HG03066 (cell line): Measurements from ENCODE around the gene OSBP2.

Source experiments
- ATAC-seq: cut with Tn5 transposase; IDR thresholded peaks from one replicate; pipeline ENCODE4 v1.9.1; 2021; ENCODE audit warnings: low read depth; ENCODE audit not compliant: unreplicated experiment

Gene OSBP2

DNA sequence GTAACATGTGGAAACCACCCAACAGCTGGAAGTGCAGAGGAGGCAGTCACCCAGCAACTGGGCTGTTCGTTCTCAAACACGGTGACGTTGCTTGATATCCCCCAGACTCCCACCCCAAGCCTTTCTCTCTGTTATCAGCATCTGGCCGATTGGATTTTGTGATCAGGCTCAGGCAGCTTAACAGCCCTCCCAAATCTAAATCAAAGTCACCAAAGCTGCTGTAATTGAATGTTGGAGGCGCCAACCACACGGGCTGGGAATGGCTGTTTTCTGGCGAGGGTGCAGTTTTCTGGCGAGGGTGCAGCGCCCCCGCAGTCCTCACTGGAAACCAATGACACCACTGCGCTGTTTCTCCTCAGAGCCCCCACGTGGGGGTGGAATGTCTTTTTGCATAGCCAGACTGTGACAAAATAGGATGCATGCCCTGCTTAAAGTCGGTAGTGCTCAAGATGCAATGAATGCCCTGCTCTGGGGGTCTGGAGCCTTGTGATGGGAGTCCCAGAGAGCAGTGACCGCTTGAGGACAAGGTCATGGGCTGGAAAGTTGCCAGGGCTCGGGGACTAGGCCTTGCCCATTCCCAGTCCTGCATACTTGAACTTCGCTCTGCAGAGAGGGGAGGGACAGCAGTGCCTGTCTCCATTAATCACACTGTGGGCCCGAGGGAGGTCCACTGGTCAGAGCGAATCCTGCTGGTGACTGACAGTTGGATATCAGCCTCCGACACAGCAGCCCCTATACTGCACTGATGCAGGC, 168.6 kb downstream of the OSBP2 start:
- ATAC-seq: no peak

DNA sequence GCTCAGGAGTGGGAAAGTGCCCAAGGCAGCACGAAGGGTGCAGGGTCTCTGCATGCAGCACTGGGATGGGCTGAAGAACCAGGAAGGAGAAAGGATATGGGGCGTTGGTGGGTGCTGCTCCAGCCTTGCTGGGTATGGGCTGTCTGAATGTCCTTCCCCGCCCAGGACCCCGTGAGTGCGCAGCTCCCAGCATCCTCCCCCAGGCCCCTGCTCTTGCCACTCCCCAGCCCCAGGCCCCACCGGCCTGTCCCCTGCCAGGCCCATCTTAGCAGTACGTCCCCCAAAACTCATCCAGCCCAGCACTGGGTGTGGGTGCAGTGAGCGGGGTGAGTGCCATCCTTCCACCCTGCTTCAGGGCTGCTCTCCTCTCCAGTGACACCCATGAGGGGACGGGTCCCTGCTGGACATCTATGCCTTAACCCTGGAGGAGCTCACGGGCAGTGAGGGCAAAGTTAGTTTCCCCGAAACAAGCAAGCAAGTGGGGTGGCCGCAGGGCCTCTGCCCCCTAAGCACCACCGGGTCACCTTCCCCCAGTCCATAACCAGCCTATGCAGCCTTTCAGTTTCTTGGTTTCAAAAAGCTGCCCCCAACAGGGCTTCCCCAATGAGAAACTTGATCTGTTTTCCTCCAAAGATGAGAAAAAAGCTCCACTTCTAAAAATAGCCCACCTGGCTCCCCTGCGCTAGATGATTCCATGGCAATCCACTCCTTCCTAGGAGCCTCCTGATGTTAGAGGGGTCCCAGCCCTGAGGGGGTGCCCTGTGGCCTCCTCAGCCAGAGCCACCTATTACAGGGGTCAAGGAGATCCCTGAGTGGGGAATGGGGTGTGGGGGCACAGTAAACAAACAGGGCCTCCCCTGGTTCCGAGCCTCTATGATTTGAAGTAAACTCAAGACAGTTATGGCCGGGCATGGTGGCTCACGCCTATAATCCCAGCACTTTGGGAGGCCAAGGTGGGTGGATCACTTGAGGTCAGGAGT, 170.1 kb downstream of the OSBP2 start:
- no peak for ATAC-seq

DNA sequence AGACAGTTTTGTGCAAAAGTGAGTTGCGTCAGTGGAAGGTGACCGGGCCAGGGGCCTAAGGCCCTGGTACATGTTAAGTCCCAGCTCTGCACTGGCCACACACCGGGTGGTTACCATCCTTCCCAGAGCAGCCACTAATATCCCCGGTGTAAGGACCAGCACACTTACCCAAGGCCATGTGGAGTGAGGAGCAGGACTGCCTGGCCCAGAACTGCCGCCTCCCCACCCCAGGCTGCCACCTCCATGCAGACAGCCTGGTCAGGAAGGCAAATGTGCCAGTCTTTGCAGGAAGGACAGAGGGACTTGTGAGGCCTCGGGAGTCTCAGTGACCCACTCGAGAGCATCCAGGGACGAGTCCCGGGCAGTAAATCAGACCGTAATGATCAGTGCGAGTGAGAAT, 171.0 kb downstream of the OSBP2 start:
- ATAC-seq: no peak

DNA sequence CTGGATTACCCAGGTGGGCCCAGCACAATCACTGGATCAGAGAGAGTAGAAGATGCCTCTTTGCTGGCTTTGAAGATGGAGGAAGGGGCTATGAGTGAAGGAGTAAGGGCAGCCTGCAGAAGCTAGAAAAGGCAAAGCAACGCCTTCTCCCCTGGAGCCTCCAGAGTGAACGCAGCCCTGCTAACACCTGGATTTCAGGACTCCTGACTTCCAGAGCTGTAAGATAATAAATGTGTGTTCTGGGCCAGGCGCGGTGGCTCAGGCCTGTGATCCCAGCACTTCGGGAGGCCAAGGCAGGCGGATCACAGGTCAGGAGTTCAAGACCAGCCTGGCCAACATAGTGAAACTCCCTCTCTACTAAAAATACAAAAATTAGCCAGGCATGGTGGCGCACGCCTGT, 171.5 kb downstream of the OSBP2 start:
- ATAC-seq: no peak

DNA sequence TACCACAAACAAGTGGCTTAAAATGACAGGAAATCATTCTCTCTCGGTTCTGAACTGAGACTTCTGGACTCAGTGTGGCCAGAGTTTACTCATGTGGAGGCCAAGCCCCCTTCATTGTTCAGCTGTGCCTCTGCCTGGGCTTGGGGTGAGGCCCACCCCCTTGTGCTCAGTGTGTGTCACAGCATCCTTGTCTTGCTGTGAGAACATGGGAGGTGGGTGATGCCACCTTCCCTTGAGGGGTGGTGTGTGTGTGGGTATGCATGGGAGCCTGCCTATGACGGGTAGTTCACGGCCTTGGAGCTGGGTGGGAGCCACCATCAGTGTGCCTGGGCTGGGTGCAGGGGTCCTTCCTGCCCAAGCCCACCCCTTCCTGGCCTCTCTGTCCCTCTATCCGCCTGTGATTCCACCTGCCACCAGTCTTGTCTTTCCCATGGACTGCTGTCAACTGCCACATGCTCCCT, 172.2 kb downstream of the OSBP2 start:
- no peak for ATAC-seq

DNA sequence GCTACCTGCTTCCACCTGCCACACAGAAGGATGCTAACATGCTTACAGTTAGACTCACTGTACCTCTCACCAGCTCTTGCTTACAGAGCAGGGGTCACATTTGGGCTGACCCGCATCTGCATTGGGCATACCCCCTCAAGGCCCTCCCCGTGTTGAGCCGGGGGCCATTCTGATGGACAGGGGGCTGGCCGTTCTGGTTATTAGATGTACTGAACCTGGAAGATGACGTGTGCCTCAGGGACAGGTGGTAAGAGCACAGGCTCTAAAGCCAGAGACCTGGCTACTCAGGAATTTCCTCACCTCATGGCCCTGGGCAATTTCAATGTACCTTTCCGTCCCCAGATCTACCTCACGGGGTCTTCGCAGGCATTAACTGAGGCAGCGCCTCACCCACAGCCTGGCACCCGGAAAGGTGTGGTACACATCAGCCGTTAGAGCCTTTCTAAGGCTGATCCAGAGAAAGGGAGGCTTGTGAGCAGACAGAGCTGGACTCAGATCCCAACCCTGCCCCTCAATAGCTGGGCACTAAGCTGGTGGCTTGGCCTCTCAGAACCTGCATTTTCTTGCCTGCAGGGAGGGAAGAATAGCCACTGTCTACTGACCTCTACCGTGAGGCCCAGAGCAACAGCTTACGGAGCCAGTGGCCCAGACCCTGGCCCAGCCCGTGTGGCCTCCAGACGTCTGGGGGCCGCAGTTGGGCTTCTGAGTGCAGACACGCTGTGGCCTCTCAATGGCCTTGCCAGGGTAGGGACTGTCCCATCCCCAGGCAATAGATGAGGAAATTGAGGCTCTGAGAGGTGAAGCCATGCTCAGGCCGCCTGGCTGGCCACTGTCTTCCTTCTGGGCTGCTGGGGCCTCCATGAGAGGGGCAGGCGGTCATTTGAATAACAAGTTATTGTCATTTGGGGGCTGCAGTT, 173.3 kb downstream of the OSBP2 start:
- ATAC-seq: no peak

DNA sequence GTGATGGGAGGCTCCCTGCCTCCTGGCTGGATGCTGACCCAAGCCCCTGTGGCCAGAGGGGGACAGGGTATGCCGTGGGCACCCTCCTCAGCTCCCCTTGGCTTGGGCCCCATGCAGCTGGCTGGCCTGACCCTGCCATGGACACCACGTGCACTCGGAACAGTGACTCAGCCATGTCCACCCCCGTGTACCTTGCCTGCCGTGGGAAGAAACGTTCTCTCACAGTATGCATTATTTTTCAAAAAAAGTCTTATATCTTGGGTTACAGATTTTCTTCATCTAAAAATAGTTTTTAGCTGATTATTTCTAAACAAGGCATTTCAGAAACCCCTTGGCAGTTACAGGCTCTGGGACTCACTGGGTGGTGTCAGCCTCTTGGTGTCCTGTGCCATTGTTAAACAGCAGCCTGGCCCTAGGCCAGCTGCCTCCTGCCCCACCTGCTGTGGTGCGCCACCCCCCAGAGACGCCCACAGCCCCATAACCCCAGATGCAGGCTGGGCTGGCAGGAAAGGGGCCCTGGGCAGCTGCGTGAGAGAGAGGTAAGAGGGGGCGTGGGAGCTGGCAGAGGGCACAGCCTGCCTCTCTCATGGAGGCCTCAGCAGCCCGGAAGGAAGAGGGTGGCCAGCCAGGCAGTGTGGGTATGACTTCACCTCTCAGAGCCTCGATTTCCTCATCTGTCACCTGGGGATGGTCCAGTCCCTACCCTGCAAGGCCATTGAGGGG, 174.2 kb downstream of the OSBP2 start:
- no peak for ATAC-seq

DNA sequence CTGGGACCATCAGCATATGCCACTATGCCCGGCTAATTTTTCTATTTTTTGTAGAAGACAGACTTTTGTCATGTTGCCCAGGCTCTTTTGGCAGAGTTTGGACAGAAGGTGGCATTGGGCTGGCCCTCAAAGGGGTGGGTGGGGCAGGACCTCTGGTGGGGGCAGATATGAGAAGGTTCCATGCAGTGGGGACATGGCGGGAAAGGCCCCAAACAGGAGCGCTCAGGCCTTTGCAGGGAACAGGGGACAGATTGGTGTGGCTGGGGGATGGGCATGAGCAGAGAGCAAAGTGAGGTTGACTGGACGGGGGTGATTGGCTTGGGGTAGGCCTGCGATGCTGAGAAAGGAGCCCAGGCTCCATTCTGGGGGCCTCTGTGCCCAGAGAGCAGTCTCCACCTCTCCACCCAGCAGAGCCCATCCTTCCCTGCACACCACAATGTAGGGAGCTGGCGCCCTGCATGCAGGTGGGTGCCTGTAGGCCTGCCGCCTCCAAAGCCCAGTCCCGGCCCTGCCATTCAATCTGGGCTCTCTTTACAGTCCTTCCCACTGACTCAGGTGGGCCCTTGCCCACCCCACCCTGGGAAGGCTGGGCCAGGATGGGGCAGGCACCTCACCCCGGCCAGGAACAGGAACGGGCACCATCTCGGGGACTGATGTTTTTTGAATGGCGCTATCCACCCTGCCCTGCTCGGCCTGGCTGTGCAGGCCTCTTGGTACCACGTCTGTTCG, 175.2 kb downstream of the OSBP2 start:
- no peak for ATAC-seq

DNA sequence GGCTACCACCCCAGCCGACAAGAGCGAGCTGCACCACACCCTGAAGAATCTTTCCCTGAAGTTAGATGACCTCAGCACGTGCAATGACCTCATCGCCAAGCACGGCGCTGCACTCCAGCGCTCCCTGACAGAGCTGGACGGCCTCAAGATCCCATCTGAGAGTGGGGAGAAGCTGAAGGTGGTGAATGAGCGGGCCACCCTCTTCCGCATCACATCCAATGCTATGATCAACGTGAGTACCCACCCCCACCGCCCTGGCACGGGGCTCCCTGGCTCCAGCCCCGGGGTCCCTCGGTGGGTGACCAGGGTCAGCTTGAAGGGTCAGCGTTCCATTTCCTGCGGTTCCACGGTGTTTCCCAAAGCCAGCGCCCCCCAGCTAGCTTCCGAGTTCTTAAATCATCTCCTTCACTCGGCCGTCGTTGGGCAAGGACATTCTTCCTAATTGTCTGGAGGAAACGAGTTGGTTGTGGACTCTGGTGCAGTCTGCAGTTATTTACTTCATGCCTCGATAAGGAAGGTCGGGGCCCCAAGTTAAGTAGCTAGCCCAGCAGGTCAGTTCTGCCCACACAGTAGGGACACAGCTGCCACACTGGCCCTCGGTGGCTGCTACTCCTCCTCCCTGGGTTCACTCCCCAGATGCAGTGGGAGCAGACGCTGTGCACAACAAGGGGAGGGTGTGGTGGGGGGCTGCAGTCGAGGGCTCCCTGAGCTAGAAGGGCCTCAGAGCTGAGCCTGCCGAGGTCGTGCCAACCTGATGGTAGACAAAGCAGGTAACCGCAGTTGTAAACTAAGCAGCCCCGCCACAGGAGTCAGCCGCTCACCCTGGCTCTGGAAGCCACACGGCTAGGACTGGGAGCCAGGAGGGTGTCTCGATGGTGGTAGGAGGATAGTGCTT, 176.0 kb downstream of the OSBP2 start:
- ATAC-seq: no peak

DNA sequence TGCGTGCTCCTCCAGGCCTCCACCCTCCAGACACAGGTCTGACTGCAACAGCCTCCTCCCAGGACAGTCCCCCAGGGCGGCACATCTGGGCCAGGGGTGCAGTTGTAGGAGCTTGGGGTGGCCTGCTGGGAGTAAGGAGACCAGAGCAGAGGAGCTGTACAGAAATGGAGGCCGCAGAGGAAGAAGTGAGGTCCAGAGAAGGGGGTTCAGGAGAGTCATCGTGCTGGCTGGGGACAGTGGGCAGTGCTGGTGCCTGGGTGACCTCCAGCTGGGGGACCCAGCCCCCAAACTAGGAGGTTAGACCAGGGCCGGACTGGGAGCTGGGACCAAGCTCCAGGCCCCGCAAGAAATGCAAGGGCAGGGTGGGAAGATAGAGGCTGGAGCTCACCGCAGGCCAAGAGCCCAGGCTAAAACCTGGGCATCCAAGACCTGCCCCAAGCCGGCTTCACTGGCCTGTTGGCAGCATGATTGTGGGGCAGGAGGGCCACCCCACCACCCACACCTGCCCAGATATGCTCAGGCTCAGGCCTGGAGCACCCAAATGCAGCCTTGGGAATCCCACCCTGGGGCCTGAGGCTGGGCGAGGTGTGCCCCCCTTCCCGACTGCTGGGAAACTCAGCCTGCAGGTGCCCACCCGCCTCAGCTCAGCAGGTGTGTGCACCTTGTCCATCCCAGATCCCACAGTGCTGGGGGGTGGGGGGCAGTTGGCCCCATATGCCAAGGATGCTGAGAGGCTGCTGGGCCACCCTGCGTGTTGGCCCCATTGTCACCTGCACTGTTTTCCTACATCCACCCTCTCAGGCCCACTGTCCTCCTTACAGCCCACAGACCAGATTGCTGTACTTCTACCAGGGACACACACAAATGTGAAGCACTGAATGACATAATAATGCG, 177.0 kb downstream of the OSBP2 start:
- no peak for ATAC-seq

DNA sequence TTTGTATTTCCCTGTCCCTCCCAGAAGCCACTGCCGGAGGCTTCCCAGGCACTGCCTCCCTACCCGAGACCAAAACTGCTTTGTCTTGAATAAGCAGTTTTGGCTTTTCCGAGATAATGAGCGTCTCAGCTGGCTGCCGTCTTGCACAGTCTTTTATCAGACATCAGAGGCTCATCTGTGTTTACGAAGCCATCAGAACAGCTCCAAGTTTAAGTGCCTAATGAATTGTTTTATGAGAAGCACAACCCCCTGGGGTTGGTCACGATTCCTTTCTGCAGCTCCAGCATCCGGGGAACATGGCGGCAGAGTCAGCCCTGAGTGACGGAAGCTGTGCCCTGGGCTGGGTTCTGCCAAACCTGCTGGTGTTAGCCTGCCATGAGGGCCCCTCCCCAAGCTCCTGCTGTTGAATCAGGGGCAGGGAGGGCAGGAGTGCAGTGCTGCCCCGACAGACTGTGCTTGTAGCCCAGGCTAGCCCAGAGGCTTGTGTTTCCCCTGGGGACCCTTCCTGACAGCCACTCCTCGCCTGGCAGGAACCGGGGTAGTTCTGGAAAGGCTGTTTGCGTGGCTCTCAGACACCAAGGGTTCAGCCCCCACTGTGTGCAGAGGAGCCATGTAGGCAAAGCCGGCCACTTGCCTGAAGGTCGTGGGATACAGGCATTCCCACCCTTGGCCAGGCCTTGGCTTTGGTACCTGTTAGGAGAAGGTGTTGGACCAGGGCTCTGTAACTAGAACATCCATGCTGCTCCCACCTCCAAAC, 177.8 kb downstream of the OSBP2 start:
- ATAC-seq: no peak

DNA sequence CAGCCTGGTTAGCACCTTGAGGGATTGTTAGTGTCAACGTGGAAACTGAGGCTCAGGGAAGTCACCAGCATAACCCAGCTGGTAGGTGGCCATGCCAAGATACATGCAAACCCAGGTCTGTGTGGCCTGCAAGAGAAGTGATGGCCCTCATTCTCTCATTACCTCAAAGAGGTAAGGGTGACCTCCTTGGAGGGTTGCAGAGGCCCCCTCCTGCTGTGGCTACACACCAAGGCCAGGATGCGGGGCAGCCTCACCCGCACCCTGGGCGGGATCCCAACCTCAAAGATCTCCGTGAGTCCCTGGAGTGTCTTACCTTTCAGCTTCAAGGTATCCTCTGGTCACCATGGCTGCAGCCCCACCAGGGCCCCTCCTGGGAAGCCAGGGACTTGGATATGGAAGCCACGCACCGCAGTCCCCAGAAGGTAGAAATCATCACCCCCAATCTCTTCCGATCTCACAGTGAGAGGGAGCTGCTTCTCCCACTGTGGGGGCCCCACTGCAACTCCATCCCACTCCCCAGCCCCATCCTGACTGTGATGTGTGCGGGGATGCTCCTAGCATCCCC, 178.5 kb downstream of the OSBP2 start:
- no peak for ATAC-seq

DNA sequence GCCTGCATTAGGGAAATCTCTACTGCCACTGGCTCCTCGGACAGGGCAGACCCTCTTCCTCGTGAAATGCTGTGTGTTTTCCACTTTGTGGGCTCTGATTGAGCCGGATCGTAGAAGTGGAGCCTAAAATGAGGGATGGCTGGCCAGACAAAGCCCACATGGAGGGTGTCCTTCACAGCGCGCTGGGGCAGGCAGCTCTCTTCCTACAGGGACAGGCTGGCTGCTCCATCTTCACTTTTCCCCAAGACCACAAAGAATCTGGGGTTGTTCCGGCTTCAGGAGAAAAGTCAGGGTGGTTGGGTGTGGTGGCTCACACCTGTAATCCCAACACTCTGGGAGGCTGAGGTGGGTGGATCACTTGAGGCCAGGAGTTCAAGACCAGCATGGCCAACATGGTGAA, 179.0 kb downstream of the OSBP2 start:
- ATAC-seq: no peak

DNA sequence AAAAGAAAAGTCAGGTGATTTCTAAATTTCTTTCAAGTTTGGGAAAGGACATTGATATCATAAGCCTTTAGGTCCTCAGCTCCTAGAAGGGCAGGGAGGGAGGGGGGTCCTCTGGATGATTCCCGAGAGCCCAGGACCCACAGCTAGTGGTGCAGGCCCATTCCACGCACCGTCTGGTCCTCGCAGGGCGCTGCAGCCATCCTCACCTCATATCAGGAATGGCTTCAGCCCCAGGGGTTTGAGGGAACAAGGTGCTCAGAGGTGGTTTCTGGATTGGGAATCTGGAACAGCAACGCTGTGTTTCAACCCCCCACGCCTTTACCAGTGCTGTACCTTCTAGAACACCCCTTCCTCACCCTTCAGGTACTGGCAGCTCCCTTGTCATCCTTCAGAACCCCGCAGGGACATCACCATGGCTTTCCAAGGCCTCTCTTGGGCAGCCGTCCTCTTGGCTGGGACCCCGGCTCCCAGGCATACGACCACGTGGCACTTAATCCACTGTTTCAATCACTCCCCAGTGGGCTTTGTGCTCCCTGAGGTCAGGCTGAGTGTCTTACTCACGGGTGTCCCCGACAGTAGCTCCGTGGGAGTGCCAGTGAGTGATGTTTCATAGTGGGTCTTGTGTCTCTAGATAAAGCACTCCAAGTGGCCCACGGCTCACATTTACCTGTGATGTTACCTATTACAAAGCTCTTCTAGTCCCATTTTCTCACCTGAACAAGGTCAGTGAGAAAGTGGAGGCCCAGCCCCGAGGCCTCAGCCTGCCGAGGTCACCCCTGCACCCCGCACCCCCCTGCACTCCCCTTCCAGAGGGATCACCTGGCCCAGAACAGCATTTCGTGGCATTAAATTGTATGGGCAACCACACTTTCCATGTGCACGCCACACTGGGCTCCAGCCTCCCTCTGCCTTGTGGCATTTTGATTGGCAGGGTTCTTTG, 180.0 kb downstream of the OSBP2 start:
- no peak for ATAC-seq
